Activated CD8-positive, alpha-beta memory T cell treated with anti-CD3 and anti-CD28 coated beads, Interleukin-2, amount 50 U/mL, for 4 hours (primary cell): Measurements from ENCODE around the gene RIN2.

Experiments
- DNase-seq: peaks from one replicate; pipeline ENCODE4 v3.0.0-alpha.2; 2020

The RIN2 gene

GRCh38 chr20:19767070-19767469 is 9.0 kb downstream of the RIN2 start:
- DNase-seq: no peak

DNA sequence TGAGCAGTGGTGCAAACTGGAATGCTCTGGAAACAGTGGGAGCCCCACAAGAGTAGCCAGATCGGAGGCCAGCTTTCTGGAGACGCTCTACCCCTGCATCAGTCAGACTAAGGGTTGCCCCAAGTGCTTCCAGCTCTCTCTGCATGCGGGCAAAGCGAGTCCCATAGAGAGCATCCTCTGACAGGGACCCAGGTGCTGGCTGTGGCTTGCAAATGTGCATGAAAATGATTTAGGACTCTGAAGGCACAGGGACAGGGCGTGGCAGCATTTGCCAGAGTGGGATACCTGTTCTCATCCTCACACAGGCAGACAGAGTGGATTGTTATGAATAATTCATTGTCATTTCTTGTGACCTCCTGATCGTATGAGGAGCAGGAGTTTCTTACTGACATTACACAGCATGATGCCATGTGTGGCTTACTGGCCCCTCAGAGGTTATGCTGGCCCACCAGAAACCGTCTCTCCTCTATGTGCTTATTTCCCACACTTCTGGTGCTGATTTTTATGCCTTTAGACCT is 10.3 kb downstream of the RIN2 start:
- no peak for DNase-seq

DNA sequence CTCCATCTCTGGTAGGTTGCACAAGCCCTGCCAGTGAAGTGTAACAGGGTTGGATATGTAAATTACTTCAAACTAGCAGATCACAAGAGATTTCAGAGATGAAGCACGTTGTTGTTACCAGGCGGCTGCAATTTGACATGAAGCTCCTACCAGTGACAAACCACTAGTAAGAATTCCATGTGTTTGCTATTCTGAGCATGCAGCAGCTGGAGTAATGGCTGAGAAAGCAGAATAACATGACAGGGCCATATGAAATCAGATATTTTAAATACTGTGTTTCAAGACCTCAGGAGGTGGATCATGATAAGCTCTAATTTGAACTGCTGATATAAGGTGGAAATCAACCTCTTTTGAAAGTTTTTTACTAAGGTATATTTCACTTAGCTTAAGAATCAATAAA is 11.4 kb downstream of the RIN2 start:
- no peak for DNase-seq

GRCh38 chr20:19770375-19770774 is 12.3 kb downstream of the RIN2 start:
- no peak for DNase-seq

DNA sequence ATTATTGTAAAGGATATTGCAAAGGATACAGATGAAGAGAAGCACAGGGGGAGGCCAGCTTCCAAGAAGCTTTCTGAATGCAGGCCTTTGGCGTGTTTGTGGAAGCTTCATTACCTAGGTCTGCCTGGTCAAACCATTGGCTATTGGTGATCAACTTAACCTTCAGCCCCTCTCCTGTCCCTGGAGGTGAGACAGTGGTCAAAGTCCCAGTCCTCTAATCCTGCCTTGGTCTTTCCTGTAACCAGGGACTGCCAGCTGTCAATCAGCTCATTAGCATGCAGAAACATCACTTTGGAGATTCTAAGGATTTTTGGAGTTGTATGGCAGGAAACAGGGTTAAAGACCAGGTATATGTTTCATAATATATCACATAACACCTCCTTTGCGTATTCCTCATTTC is 13.0 kb downstream of the RIN2 start:
- DNase-seq: no peak

DNA sequence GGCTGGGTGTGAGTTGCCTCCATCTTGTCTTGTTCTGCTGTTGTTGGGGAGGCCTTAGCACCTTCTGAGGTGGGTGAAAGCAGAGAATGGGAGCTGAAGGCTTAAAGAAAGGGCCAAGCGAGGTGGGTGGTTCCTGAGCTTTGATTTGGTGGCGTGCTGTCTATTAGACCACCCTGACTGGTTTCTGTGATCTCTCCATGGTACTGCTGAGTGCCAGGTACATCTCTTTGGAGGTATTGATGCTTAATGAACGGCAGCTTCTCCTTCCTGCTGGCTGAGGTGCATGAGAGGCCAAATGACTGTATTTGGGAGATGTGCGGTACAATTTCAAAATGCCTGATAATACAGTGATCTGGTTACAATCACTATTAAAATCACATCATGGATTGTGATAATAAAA is 15.4 kb downstream of the RIN2 start:
- DNase-seq: no peak

- DNase-seq: no peak
These were observed 16.3 kb downstream of the RIN2 start for GRCh38 chr20:19774135-19774933.

DNA sequence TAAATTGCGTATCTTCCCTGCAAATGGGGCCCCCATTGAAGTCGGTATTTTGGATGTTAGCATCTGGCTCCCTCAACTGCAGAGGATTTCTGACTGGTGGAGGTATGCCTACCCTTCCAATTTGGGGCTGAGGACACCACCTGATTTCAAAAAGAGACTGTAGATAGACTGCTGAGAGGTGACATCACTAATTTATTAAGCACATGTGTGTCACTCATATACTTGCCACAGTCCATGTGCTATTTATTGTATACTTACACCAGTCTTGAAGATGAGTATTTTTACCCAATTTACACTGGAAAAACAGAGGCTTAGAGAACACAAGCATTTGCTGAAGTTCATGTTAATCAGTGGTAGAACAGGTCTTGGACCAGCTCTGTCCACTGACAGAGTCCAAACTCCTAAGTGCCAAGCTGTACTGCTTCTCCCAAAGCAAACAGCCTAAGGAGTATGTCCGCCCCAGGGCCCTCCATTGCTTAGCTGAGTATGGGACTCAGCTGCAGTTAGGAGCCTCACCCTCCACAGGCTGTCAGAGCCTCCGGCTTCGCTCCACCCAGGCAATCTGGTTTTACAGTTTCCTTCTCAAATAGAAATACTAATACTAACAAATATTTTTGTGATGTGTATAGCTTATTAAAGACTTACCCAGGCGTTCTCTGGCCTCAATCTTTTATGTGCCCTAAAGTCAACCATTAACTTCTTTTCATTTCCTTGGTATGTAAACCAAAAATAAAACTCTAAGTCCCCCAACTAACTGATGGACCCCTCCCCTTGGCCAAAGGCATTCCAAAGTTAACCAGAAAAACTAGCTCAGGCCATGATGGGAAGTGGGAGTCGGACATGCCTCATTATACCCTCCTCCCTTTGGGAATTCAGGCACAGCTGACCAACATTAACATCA is 17.5 kb downstream of the RIN2 start:
- no peak for DNase-seq

DNA sequence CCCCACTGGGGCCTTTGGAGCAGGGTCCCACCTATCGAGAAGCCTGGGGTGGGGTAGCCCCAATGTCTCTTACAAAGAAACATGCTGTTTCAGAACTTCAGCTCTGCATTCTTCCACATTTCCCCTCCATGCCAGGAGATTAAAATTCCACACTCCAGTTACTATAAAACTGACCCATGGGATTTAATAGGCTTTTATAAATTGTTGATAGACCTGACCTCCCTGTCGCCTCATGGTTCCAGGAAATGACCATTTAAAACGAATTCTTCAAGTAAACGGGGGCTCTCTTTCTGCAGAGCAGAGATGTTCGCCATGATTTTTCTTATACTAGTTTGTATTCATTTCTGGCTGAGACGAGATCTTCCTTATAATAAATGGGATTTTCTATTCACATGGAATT is 19.3 kb downstream of the RIN2 start:
- no peak for DNase-seq

DNA sequence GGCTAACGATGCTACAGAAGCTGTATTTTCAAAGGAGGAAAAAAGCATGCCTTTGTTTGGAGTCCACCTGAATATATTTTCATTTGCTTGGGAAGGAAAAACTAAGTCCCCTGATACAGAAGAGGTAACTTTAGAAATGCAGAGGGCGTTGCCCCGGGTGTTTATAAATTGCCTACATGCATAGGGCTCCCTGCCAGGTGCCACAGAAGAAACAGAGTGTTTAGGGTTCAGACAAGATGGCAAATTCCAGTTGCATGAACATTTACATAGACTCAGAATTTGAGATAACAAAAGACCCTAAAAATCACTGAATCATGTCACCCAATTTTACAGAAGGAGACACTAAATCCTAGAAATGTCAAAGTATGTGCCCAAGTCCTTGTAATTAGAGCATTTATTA is 19.9 kb downstream of the RIN2 start:
- no peak for DNase-seq

- no peak for DNase-seq
These were observed 20.3 kb downstream of the RIN2 start for GRCh38 chr20:19778404-19778803.

DNA sequence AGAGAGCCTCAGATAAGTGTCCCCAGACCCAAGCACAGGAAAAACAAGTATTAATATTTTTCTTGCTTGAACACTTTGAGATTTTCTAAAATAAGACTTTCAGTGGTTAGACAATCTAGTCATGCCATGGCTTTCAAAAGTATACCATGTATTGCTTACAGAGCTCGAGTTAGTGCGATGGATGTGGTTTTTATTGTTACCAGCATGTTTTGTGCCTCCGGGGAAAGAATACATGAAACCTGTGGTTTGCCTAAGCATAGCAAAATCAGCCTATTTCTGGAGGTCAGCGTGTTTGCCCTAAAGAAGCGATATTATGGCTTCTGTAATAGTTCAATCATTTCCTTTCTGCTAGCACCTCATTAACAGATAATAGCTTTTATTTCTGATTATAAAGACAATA is 21.6 kb downstream of the RIN2 start:
- no peak for DNase-seq

GRCh38 chr20:19780261-19780660 is 22.2 kb downstream of the RIN2 start:
- no peak for DNase-seq

DNA sequence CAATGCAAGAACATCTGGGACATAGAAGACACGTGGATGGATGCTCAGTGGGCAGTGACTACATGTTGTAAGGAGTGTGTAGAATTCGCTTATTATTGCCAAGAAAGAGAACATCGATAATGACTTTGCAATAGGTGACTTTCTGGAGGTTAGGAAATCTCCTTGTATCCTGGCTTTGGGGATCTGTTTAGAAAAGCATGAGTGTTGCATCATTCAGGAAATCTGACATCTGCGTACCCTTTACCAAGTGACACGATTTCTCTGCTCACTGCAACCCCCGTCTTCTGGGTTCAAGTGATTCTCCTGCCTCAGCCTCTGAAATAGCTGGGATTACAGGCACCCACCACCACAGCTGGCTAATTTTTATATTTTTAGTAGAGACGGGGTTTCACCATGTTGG is 23.2 kb downstream of the RIN2 start:
- DNase-seq: no peak

DNA sequence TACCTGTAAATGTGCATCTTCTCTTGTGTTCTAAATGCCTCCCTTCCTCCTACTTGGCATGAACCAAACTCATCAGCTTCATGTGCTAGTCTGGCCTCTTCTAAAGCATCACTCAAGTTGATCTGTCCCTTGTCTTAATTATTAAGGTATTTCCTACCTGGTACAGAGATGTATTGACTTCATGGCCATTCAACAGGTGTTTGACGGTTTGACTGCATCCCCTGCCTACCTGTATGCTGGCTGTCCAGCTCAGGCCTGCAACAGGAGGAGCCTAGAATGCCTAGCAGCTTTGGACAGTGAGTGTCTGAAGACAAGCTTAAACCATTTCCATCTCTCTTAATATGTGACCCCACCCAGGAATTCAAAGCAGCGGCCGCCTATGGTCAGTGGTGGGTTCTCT is 24.6 kb downstream of the RIN2 start:
- no peak for DNase-seq

- DNase-seq: no peak
These were observed 25.9 kb downstream of the RIN2 start for GRCh38 chr20:19783966-19784401.

DNA sequence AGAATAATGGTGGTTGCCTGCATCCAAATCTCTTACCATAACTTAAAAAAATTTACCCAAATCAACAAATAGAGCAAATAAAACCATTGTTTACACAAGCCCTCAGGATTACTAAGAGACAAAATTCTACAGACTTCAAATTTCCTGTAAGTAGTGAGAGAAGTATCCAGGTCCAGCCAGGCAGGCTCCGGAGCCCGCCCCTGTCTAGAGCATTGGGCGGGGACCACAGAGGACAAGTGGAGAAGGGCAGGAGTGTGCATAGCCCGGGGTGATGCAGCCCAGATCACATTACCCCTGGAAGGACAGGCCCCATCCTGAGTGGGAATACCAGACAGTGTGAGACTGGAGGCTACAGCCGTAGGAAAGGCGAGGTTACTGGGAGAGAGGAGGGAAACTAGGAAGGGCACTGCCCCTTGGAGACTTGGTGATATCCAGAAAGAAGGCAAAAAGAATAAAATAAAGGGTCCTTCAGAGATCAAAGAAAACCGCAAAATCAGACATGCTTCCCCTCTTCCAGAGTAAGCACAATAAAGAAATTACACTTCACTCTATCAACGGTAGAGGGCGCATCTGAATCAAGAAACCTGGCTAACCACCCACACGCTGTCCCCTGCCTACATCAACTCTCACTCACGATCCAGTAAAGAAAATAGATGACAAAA is 26.6 kb downstream of the RIN2 start:
- no peak for DNase-seq

- DNase-seq: no peak
These were observed 27.3 kb downstream of the RIN2 start for GRCh38 chr20:19785173-19785982.

DNA sequence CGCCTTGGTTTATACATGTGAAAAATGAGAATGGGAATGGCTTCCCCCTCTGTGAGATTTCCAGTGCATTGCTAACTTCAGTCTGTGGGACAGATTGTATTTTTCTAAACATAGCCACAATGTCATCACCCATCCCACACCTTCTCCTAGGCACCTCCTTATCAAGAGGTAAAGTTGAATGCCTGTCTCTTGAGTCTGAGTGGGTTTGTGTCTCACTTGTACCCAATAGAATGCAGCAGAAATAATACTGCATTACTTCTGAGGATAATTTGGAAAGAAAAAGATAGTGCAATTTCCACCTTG is 27.9 kb downstream of the RIN2 start:
- no peak for DNase-seq

GRCh38 chr20:19786311-19786710 is 28.3 kb downstream of the RIN2 start:
- no peak for DNase-seq

DNA sequence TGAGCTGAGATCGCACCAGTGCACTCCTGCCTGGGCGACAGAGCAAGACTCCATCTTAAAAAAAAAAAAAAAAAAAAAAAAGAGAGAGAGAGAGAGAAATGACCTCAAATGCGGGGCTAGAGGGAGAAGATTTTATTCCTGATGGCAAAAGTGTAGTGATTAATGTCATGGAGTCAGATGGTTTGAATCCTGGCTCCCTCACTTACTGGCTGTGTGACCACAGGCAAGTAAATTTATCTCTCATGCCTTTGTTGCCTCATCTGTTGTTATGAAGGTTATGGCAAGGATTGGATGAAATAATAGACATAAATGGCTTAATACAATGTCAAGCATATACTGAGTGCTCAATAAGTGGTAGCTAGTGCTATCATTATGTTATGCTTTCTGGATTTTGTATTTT is 29.3 kb downstream of the RIN2 start:
- DNase-seq: no peak

DNA sequence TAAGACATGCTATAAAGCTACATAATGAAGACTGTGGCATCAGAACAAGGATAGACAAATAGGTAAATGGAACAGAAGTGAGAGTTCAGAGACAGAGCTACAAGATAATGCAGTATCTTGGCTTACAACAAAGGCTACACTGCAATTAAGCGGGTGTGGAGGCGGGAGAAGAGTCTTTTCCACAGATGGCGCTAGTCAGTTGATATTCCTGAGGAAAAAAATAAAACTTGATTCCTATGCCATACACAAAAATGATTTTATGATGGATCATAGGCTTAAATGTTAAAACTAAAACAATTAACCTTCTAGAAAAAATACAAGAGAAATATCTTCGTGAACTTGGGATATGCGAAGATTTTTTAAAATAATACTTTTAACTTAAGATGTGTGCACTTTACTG is 31.0 kb downstream of the RIN2 start:
- DNase-seq: no peak

DNA sequence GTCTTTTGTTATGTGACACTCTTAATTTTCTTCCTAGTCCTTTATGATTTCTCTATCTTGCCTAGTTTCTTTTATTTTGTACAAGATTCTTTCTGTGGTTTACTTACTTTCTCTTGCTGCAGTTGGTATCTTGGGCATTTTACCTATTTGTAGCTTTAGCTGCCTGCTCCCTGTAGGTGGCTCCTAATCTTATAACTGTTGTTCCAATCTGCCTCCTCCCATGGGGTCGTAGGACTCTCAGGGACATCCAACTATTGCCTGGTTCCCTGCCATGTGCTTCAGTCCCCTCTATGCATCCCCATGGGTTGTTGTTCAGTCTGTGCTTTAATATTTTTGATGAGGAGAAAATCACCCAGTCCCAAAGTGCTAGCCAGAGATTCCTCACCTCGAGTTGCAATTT is 31.4 kb downstream of the RIN2 start:
- DNase-seq: no peak
